ENCODE measurements around the gene CHCHD6.
A peak's percentile ranks its signal among the peaks of the same experiment; 100 is the strongest.

CHCHD6 gene

DNA sequence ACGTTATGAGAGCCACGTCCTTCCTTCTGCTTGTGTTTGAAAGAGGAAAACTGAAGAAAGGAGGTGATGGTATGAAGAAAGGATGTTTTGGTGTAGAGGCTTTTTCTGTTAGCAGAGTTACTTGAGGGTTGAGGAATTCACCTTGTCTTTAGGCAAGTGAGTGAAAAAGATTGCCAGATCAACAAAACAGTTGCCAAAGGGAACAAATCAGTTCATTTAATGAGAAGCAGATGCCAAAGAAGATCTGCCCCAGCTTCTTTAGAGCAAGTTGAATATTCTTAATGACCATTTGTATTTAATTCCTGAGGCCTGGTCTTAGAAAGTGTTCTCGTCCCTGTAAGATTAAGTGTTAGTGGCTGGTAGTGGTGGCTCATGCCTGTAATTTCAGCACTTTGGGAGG lies 2.6 kb downstream of the CHCHD6 start:
- DNase-seq, result no peak

DNA sequence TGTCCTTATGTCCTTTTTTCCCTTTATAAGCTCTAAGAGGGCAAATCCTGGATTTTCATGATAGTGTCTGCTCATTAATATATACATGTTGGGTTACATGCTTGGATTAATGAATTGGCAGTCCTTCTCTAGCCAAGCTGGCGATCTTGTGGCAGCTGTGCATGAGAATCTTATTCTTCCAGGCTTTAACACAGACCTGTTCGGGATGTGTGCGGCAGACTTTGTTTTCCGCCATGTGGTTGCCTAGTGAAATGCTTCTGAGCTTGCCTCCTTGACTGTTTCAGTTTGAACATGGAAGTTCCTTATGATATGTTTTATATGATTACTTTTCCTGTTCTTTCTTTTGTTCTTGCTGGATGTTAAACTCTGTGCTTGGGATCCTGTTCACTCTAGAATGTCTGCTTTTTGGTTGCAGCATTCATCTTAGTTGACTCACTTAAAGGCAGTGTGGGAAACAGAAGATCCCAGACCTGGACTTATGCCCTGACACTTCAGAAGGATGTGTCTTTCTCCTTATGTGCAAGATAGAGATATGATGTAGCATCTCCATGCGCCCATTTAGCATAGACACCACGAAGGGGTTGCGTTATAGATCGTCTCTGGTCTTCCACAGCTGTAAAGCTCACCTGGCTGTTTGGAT lies 7.2 kb downstream of the CHCHD6 start:
- DNase-seq, result peak; percentile 22

DNA sequence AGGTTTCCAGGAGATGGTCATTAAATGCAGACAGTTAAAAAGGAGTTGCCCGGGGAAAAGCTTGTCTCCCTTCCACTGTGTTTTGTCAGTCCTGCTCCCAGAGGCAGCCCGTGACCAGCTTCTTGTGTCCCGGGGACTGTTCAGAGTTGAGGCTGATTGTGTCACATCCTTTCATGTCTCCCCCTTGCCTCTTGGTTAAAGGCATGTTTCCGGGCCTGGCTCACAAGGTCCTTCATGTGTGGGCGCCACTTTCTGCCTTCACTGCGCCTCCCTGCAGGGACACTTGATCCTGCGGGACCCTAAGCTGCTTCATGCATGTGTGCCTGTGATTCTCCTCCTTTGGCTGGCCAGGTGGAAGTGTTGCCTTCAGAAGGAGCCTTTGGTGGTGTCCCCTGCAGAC lies 9.2 kb downstream of the CHCHD6 start:
- DNase-seq, result no peak

DNA sequence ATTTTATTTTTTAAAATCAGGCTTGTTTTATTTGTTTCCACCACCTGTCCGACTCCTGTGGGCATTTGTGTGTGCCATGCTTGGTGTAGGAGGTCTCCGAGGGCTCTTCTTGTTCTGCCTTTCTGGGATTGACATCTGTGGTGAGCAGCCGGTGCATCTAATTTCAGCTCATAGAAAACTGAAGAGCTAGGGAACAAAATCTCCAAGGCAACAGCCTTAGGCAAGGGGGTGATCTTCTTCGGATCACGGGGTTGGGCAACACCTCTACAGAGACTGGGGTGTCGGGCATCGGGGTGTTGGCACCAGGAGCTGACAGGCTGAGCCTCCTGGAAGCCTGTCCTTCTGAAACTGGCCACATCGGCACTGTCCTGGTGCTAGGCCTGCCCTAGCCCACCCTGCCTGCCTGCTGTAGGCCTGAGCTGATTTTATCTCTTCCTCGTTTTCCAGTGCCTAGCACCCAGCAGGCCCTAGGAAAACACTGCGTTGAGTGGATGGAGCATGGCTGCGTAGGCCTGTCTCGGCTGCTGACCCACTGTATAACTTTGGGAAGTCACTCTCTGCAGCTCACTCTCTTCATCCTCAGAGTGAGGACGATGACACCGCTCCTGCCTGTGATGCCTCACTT lies 10.3 kb downstream of the CHCHD6 start:
- no peak for DNase-seq

DNA sequence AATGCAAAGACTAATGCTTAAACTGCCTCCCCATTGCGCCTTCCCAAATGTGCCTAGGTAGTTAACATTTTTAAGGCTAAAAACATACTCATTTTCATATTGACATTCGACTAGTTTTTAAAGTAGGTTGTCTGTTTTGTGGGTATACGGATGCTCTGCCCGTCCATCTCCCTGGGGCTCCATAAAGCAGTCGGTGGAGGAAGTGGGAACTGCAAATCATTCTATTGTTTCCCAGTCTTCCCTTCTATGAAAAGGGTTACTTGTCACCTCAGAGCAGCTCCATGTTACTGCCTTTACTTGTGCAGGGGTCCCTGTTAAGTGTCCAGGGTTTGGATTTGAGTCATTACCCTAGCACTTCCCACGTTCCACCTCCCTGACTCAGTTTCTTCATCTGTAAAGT lies 10.9 kb downstream of the CHCHD6 start:
- no peak for DNase-seq

DNA sequence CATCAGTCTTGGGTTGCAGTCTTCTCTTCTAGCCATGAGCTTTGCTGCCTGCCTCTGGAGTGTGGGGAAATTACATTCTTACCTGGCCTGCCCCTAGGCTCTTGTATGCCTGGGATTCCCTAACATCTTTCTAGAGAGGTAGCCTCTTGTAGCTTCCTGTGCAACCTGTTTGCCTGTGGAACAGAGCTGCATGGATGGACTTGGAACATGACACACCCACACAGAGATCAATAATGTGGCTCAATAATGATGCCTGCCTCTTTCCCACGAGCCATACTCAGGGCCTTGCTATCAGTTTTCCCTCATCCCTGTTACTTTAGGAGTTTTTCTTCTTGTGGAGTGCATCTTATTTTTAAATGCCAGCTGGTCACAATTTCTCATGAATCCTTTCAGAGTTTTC lies 11.4 kb downstream of the CHCHD6 start:
- DNase-seq, result no peak

DNA sequence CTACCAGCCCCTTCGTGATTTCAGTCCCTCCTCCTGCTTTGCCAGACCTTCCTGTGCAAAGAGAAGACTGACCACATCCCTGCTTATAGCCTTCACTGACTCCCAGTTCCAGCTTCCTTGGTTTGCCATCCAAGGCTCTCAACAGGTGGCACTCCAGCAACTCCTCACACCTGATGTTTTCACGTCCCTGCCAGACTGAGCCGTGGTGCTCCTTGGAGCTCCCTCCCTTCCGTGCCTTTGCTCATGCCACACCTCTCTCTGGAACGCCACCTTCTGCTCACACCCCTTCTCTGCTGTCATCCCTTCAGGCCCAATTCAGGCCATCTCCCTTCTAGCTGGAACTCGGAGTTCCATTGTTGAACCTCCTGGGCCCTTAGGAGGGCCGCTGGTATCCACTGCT lies 12.0 kb downstream of the CHCHD6 start:
- no peak for DNase-seq

DNA sequence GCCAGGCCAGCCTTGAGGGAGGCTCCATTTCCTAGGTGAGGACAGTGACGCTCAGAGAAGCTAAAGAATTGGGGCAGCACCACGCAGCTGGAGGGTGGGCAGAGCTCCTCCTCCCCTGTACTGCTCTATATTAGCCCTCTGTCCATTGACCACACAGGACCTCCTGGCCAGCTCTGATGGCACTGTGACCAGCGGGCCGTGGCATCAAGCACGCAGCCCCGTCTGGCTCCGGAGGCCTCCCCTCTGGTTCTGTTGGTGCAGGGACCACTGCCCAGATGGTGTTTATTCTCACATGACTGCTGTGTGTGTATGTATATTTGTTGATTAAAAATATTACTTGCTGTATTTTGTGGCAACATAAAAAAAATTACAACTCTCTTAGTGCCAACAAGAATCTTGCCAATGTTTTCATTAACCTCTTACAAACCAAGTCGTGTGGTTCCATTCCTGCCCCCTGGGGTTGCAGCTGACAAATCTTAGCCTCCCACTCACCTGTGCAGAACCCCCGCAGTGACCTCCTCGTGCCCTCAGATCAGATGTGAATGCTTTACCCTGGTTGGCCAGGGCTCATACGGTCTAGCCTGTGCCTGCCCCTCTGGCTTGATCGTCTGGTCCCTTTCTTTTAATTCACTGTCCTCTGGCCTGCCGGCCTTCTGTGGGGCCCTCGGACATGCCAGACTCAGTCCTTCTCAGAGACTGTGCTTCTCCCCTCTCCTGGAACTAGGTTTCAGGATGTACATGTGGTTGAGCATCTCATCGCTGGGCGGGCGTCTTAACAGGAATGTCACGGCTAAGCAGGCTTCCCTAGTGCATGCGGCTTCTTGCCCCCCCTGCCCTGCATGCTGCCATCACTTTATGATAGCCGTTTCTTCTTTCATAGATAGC lies 14.8 kb downstream of the CHCHD6 start:
- DNase-seq, result no peak

DNA sequence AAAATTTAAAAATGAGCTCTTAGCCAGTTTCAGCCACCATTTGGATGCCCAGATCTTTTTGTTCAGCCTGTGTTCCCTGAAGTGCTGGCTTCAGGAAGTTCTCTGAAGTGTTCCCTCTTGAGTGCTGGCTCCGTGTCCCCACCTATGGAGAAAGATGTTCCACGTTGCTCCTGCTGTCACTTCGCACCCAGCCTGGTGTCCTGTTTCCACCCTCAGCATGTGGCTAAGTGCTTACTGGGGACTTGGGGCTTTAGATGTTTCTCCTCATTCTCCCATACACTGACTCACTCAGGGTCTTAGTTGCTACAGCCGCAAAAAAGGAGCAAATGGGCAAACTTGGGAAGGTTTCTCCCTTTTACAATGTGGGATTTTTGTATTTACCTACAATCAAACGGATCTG lies 16.6 kb downstream of the CHCHD6 start:
- DNase-seq, result no peak

DNA sequence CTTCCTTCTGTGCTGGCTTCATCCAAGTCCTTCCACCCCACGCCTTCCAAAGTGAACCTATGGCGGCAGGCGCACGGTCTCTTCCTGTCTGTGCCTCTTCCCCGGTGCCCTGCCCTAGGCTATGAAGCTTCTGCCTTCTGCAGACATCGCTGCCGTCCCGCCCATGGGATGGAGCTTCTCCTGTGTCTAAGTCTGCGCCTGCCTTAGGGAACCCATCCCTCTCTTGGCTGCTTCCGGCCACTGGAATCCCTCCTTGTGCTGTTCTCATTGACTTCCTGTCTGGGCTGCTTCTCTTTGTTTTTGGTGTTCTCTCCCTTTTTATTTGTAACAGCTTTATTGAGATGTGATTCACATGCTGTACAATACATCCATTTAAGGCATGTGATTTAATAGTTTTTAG lies 17.2 kb downstream of the CHCHD6 start:
- DNase-seq, result no peak

DNA sequence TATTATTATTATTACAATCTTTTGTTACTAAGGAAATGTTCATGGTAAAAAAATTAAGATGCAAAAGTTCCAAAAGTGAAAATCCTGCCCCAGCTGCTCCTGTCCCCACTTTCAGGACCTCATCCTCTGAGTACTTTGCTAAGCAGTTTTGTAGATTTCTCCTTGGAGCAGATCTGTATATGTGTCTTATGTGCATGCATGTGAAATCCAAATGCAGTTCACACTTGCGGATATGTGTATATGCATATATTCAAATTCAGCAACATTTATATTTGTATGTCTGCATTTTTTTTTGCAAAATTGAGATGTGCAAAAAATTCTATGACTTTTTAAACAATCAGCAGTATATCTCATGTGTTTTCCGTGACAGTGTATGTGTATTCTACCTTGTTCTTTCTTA lies 19.2 kb downstream of the CHCHD6 start:
- no peak for DNase-seq

DNA sequence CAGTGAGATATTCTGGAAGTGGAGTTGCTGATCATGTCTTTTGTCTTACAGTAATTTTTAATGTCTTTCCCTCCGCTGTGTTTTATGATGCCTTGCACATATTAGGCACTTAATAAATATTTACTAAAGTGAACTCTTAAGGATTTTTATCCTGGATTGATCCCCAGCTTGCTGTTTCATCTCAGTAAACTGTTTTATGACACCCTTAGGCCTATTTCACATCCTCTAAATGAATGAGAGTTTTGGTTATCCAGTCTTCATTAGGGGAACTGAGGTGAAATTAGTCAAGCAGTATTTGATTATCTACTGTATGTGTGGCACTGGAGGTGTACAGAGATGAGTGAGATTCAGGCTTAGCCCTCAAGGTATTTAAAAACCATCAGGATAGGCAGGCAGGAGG lies 19.8 kb downstream of the CHCHD6 start:
- DNase-seq, result no peak

DNA sequence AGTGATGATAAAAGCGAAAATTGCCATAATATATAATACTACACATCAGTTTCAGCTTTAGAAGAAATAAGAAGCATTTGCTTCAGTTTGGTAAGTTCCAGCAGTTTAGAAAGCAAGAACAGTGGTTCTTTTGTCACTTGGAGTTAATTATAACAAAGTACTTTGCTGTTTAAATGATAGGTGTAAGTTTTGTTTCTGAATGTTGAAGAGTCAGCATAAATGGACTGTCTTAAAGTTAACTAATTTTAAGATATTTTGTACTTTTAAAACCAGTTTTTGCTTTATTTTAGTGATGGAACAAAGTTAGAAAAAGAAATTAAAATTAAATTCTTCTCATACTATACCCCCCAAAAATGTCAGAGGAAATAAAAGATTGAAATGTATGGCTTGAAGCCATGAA lies 24.6 kb downstream of the CHCHD6 start:
- no peak for DNase-seq

DNA sequence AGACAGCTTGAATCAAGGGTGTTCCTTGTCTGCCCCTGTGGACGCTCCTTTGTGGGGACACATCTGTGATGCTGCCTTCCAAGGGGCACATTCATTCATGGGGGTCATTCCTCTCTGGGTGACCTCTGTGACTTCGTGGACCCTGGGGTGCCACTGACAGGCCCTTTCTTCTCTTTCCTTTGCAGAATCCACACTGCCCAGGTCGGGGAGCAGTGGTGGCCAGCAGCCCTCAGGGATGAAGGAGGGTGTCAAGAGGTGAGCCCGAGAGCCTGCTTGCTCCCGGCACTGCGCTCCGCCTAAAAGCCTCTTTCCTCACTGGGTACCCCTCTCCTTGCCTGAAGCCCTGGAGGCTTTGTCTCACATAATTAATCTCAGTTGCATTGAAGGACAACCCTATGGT lies 26.3 kb downstream of the CHCHD6 start:
- no peak for DNase-seq

DNA sequence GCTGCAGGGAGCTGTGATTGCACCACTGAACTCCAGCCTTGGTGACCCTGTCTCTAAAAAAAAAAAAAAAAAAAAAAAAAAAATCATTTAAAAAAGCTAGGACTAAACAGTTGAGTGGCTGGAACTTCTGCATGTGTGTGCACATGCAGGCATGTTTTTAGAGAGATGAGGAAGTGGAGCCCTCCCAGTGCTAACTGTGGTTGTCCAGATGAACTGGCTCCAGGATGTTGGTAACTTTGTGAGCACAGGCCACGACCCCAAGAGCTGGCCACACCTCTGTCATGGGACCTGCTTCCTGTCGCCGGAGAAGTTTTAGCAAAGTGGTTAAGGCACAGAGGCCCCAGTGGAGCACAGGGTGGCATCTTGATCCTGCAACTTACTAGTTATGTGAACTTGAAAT lies 27.0 kb downstream of the CHCHD6 start:
- DNase-seq, result no peak

DNA sequence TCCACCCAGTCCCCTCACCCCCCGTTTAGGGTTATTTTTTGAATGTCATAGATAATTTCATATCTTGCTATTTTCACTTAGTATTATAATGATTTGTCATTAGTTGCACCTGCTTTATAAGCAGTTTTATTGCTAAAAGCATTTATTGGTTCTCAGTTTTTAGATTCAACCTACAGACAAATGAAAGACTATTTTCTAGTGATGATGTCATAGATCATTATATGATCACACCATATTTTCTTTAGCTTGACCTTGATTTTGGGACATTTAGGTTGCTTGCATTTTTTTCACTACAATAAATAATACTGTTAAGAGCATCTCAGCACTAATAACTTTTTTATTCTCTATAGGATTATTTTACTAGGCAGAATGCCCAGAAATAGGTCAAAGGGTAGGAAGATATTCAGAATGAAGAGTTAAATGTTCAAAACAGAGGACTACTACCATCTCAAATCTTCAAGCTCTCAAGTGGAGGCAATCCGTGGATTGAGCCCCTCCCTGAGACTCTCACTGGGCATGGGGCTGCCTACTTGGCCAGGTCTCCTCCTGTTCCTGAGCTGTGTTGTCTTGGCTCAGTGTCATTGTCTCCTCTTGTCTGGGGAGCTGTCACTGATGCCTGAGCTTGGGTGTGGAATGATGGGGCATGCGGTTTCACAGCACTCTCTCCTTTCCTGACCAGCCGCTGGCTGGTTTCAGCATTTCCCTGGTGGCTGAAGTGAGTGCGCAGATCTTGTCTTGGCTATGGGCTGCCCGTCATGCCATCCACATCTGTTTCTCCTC lies 28.4 kb downstream of the CHCHD6 start:
- DNase-seq, result no peak

DNA sequence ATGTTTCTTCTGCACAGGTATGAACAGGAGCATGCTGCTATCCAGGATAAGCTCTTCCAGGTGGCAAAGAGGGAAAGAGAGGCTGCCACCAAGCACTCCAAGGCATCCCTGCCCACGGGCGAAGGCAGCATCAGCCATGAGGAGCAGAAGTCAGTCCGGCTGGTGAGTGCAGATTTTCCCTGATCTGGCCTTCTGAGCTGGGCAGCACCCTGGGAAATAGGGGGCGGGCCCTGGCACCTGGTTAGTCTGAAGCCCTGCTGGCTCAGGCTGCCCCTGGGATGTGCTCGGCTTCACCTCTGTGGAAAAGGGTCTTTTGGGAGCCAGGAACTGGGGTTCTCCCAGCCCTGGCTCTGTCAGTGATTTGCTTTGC lies 29.0 kb downstream of the CHCHD6 start:
- no peak for DNase-seq

DNA sequence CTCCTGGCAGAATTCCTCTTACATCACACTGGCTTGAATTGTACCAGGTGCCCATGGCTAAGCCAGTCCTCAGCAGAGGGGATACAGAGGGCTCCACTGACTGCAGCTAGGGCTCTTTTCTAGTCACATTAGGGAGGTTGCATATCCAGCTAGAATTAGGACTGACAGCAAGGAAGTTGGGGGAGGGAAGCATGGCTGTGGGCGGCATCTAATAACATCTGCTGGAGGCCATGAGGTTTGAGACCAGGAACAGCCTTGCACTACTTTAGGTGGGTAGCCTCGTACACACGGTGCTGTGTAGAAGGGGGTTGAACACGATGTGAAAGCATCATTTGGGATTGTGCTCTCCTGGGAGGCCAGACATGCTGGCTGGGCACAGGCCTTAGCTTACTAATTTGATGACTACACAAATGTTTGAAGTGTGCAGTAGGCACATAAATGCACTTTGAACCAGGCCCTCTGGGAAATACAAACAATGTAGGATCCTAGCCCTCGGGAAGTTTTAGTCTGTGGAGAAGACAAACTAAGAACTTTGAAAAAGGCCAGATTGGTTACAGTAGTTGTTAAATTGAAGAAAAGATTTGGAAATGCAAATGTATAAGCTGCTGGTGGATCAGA lies 30.2 kb downstream of the CHCHD6 start:
- no peak for DNase-seq

DNA sequence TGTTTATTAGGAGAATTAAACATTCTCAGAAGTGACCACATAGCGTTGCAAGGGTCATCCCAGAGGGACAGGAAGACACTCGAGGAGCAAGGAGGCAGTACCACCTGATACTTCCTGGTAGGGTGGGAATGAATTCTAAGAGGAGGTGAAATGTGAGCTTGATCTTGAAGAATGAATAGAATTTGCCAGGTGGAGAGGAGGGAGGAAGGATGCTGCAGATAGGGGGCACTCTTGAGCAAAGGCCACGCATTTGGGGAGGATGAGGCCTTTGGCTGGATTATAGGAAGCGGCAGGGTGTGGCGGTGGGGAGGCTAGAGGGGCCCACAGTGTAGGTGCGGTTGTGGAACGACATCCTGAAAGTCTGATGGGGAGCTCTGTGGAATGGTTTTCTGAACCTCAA lies 33.5 kb downstream of the CHCHD6 start:
- no peak for DNase-seq

DNA sequence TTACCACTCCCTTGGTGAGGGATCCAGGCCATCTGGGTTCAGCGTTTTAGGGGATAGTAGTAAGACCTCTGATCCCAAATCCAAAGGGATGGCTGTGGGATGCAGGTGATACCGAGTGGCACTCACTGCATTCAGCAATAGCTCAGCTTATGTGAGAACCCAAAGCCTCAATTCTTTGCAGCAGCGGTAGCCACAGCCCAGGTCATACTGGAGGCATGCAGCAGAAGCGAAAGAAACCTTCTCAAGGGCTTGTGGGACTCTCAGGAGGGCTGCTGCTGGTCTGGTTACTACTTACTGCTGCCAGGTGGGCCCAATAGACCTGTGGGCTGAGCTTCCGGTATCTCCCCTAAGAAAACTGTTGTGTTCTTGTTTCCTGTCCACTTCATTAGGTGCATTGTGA lies 38.0 kb downstream of the CHCHD6 start:
- DNase-seq, result no peak

DNA sequence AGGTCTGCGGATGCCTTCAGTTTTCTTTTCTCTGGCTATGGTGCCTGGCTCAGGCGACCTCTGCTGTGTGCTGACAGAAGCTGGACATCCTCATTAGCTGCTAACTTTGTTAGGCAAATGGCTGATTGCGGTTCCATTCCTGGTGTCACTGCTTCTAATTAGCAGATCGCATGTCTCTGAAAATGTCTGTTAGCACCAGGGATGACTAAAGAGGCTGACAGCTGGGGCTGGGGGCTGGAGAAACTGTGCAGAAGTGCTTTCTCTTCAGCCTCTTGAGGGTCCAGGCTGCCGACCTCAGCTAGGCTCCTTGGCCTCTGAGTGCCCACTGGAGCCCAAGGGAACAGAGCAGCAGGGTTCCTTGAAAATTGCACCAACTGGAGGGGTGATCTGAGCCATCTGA lies 39.3 kb downstream of the CHCHD6 start:
- no peak for DNase-seq

DNA sequence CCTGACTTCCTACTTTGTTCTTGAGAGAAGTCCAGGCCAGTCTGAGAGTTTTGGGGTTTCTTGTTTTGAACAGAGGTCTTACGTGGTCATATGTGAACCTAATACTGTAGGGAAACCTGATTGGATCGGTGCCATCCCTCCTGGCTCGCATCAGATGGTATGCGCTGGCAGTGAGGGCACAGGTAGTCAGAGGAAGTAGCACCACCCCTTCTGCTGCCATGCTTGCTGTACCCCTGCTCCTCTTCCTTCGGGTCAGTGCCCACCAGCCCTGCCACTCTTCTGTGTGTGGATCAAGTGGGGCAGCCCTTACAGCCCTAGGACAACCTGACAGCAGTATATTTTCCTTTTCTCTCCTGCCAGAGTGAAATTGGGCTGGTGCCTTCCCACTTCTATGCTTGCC lies 39.7 kb downstream of the CHCHD6 start:
- DNase-seq, result no peak

DNA sequence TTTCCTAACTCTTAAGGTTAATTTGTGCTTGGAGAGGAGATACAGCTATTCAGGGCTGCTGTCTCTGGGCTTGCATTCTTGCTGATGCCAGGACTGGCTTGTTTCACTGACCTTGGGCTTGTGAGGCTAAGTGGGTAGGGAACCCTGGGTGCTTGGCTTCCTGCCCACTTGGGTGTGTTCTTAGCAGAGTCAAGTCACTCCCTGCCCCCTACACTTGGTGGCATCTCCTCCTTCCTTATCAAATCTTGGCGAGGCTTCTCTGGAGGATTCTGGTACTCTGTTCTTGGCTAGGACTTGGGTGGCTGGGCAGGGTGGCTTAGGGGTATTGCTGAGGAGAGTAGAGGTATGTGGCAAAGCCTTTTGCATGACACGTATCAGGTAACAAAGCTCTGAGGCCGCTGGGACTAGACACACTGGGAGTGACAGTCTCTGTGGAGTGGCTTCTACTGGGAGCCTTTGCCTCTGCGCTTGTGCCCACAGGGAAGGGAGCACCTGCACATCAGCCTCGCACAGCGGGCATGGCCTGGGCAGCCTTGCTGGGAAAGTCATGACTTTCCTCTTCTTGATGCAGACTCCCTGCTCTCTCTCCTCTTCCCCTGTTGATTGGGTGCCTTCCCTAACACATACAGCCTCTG lies 41.8 kb downstream of the CHCHD6 start:
- DNase-seq, result peak; percentile 5
